GM12878 (cell line): Measurements from ENCODE around the gene DGKI. TPM values are rescaled to one million over a fixed set of nuclear protein-coding genes. Genes with fewer than 3 reads are reported as not detected.

Source experiments
- ATAC-seq: fragments of 200-7000 bp; cut with Tn5 transposase; 3 replicates; pipeline ENCODE4 v1.9.1; 2020; ENCODE audit warnings: mild to moderate bottlenecking, moderate library complexity
- BruUV-seq: library from RNA; stranded (reverse); fragments of 400-500 nt; replicated peaks from 2 replicates; lab custom pipeline; 2021; lab: Mats Ljungman, UMichigan
- CTCF ChIA-PET: fragments of 300-600 bp; sonication (Branson Sonifier 250); formaldehyde crosslinking; extraction: SDS; loops from one replicate; lab custom pipeline; 2021; ENCODE audit warnings: inconsistent platforms; lab: Yijun Ruan, JAX
- POLR2A ChIA-PET: fragments of 350-600 bp; formaldehyde crosslinking; extraction: SDS; loops from one replicate; lab custom pipeline; 2021; ENCODE audit warnings: inconsistent platforms; lab: Charles Lee
- RAD21 ChIA-PET: fragments of 300-600 bp; sonication (Branson Sonifier 250); formaldehyde crosslinking; loops from one replicate; lab custom pipeline; 2023; ENCODE audit warnings: antibody characterized with exemption; ENCODE audit not compliant: unreplicated experiment; lab: Charles Lee
- SMC1A ChIA-PET: fragments of 300-600 bp; sonication (Branson Sonifier 250); formaldehyde crosslinking; loops from one replicate; lab custom pipeline; 2023; ENCODE audit not compliant: unreplicated experiment, uncharacterized antibody; lab: Charles Lee
- DNase-seq: peaks from one replicate; pipeline ENCODE4 v3.0.0-alpha.2; 2011; ENCODE audit warnings: low read depth, low spot score
- FAIRE-seq: peaks from 3 replicates; lab custom pipeline; 2011; peaks lifted over from hg19 to GRCh38; lab: Jason Lieb, UNC
- H2AFZ ChIP-seq: 2 replicates; pipeline ENCODE4 v1.6.0; 2011; ENCODE audit warnings: low read depth, low read length, control low read depth; ENCODE audit not compliant: control insufficient read depth
- H3K27ac ChIP-seq: 2 replicates; pipeline ENCODE4 v1.5.1; 2011; ENCODE audit warnings: control low read depth; ENCODE audit not compliant: control insufficient read depth, insufficient read depth
- H3K27me3 ChIP-seq, 2 experiments: replicated peaks in 1 of 2; 2 replicates each; pipeline versions ENCODE4 v1.6.0 to v1.6.1; 2011; ENCODE audit warnings: low read length in 1 of 2; ENCODE audit not compliant: control insufficient read depth in 2 of 2, insufficient read depth in 2 of 2
- H3K36me3 ChIP-seq, 2 experiments: 2 replicates each; pipeline ENCODE4 v1.5.1; 2011; ENCODE audit warnings: low read length in 1 of 2; ENCODE audit not compliant: control insufficient read depth in 2 of 2, insufficient read depth in 2 of 2
- H3K4me1 ChIP-seq: 2 replicates; pipeline ENCODE4 v1.6.1; 2011; ENCODE audit warnings: mild to moderate bottlenecking, low read length, moderate library complexity, mixed read lengths; ENCODE audit not compliant: control insufficient read depth, insufficient read depth
- H3K4me2 ChIP-seq: 2 replicates; pipeline ENCODE4 v1.6.0; 2011; ENCODE audit warnings: control low read depth; ENCODE audit not compliant: control insufficient read depth, insufficient read depth
- H3K4me3 ChIP-seq: fragments of 200-600 bp; sonication (generic); 2 replicates; pipeline ENCODE4 v1.5.1; 2016
- H3K79me2 ChIP-seq: 2 replicates; pipeline ENCODE4 v1.6.0; 2011; ENCODE audit warnings: low read length; ENCODE audit not compliant: control insufficient read depth, insufficient read depth
- H3K9ac ChIP-seq: 2 replicates; pipeline ENCODE4 v1.8.0; 2011; ENCODE audit warnings: low read length, control low read depth, mixed read lengths; ENCODE audit not compliant: control insufficient read depth, insufficient read depth
- H3K9me3 ChIP-seq: replicated peaks from 3 replicates; pipeline ENCODE4 v1.5.1; 2011; ENCODE audit warnings: mild to moderate bottlenecking, low read length; ENCODE audit not compliant: control insufficient read depth, insufficient read depth
- H4K20me1 ChIP-seq: 2 replicates; pipeline ENCODE4 v1.6.0; 2011; ENCODE audit not compliant: control insufficient read depth, insufficient read depth
- BHLHE40 ChIP-seq, 2 experiments: fragments of 450-650 bp in 1 of 2; IDR thresholded peaks; 2 replicates each; pipeline ENCODE4 v1.6.1; 2011 to 2017; ENCODE audit warnings: low read depth in 2 of 2, borderline replicate concordance in 1 of 2, improper control_type of control experiment in 1 of 2, low read length in 1 of 2, mild to moderate bottlenecking in 1 of 2
- EED ChIP-seq: sonication (generic); IDR thresholded peaks from 2 replicates; pipeline ENCODE4 v1.6.1; 2016; ENCODE audit warnings: antibody characterized with exemption, low read depth
- ESRRA ChIP-seq: IDR thresholded peaks from 2 replicates; pipeline ENCODE4 v1.6.1; 2012; ENCODE audit warnings: mild to moderate bottlenecking, low read length, improper control_type of control experiment
- IKZF1 ChIP-seq: fragments of 450-650 bp; conservative IDR thresholded peaks from 2 replicates; pipeline ENCODE4 v1.6.1; 2017; ENCODE audit warnings: antibody characterized with exemption, mild to moderate bottlenecking
- IRF3 ChIP-seq: fragments of 450-650 bp; IDR thresholded peaks from 2 replicates; pipeline ENCODE4 v1.6.1; 2014; ENCODE audit warnings: mild to moderate bottlenecking
- MLLT1 ChIP-seq: fragments of 450-650 bp; IDR thresholded peaks from 2 replicates; pipeline ENCODE4 v1.6.1; 2016; ENCODE audit warnings: mild to moderate bottlenecking
- NBN ChIP-seq: fragments of 450-650 bp; IDR thresholded peaks from 2 replicates; pipeline ENCODE4 v1.6.1; 2016
- NFYA ChIP-seq: IDR thresholded peaks from 2 replicates; pipeline ENCODE4 v1.6.1; 2011; ENCODE audit warnings: low read depth, mild to moderate bottlenecking, low read length, improper control_type of control experiment, borderline replicate concordance
- NKRF ChIP-seq: fragments of 450-650 bp; conservative IDR thresholded peaks from 2 replicates; pipeline ENCODE4 v1.6.1; 2017; ENCODE audit warnings: mild to moderate bottlenecking, moderate library complexity
- NR2F1 ChIP-seq: fragments of 450-650 bp; conservative IDR thresholded peaks from 2 replicates; pipeline ENCODE4 v1.6.1; 2017; ENCODE audit warnings: mild to moderate bottlenecking
- POLR2A ChIP-seq: IDR thresholded peaks from 2 replicates; pipeline ENCODE4 v1.6.1; 2011; ENCODE audit warnings: low read depth, mild to moderate bottlenecking, low read length
- RAD21 ChIP-seq: IDR thresholded peaks from 2 replicates; pipeline ENCODE4 v1.6.1; 2011; ENCODE audit warnings: mild to moderate bottlenecking, low read depth, low read length, moderate library complexity; ENCODE audit not compliant: insufficient read depth
- RELA ChIP-seq: fragments of 450-650 bp; IDR thresholded peaks from 2 replicates; pipeline ENCODE4 v1.8.0; 2014; ENCODE audit warnings: borderline replicate concordance; ENCODE audit not compliant: partially characterized antibody
- SMARCA5 ChIP-seq: fragments of 450-650 bp; IDR thresholded peaks from 2 replicates; pipeline ENCODE4 v1.6.1; 2017; ENCODE audit warnings: mild to moderate bottlenecking
- SMC3 ChIP-seq: IDR thresholded peaks from 2 replicates; pipeline ENCODE4 v1.6.1; 2011; ENCODE audit warnings: low read length, improper control_type of control experiment, borderline replicate concordance
- SREBF1 ChIP-seq: IDR thresholded peaks from 2 replicates; pipeline ENCODE4 v1.6.1; 2012; ENCODE audit warnings: mild to moderate bottlenecking, low read length
- YY1 ChIP-seq: IDR thresholded peaks from 2 replicates; pipeline ENCODE4 v1.6.1; 2011; ENCODE audit warnings: low read depth, mild to moderate bottlenecking, low read length
- ZBTB4 ChIP-seq: fragments of 450-650 bp; formaldehyde crosslinking; IDR thresholded peaks from 2 replicates; pipeline ENCODE4 v1.4.0; 2022; ENCODE audit warnings: mild to moderate bottlenecking, moderate library complexity
- WGBS: methylation state at CpG from one replicate; pipeline ENCODE4 v1.1.6; 2016; ENCODE audit warnings: low lambda C conversion rate; ENCODE audit not compliant: insufficient replicate concordance, insufficient coverage; ENCODE audit errors: missing lambda C conversion rate; 5-methylcytosine and 5-hydroxymethylcytosine counted together
- in situ Hi-C: fragments of 300-500 bp; cut with MboI; formaldehyde crosslinking; loops from 9 replicates; pipeline ENCODE4 v1.14.3; 2018; ENCODE audit warnings: mixed read lengths
- intact Hi-C: fragments of 100-400 bp; cut with micrococcal nuclease; formaldehyde crosslinking; loops from one replicate; pipeline ENCODE4 v1.14.2; 2022; ENCODE audit not compliant: unreplicated experiment
- polyA plus RNA-seq, 11 experiments: library from polyadenylated mRNA; depleted of rRNA in 4 of 11; unstranded in 6 of 11; stranded (reverse) in 5 of 11; fragments of >200 nt; fragmentation: Nextera tagmentation in 4 of 11; fragmentation: Illumina TruSeq in 1 of 11; extraction: Ambion mirVana in 4 of 11; extraction: Trizol in 1 of 11; gene quantifications; 1 replicate in 1 of 11; 2 replicates in 10 of 11; pipeline versions ENCODE4 v1.2.1 to v1.2.3, GENCODE V29; 2011 to 2016; ENCODE audit warnings: inconsistent platforms in 2 of 11, missing spikeins in 2 of 11, low read depth in 1 of 11
- total RNA-seq, 4 experiments: library from RNA; depleted of rRNA in 3 of 4; stranded (reverse); fragments of >200 nt in 3 of 4; fragmentation: Illumina TruSeq in 1 of 4; extraction: Trizol in 1 of 4; gene quantifications; 2 replicates each; pipeline versions ENCODE4 v1.2.1 to v1.2.3, GENCODE V29; 2013 to 2021

Gene DGKI
- total and polyA plus RNA-seq, 10 of the 15 experiments (the other 5 are each of a cell fraction or from before 2014, with no cell fraction given) = 10.4 to 37.1 (median 22.1) TPM

- TF ChIP-seq EED = no peak
- no peak for TF ChIP-seq POLR2A
- TF ChIP-seq SREBF1 = no peak
These were observed 511.0 kb downstream of the DGKI start (continued) for GRCh38 chr7:137335814-137336213.

GRCh38 chr7:137331378-137331777, 515.4 kb downstream of the DGKI start:
- ChIA-PET CTCF (no interaction called here), RAD21 (no interaction called here), SMC1A (no interaction called here), POLR2A (interaction anchor here (0.5 kb wide), 1 partner anchor 333 kb away, joined by 5 read pairs; no protein-coding TSS in a partner anchor)
- Histone ChIP-seq H3K9ac (no peak overlapping the region), H3K27ac (no peak overlapping the region), H3K79me2 (no peaks in the 10 kb centered on the region), H2AFZ (no peak overlapping the region), H3K36me3 (no peaks in the 10 kb centered on the region), H3K4me1 (no peaks in the 10 kb centered on the region), H3K27me3 (no peaks in the 10 kb centered on the region), H3K9me3 (no peaks in the 10 kb centered on the region), H4K20me1 (no peaks in the 10 kb centered on the region), H3K4me3 (no peak overlapping the region), H3K4me2 (no peak overlapping the region)
- intact Hi-C loops (no loop called here), in situ Hi-C loops (no loop called here)
- ATAC-seq = no peak
- DNase-seq = no peak
- 42% methylated on average over 8 of the region's 8 CpGs for WGBS
- no peak for TF ChIP-seq ESRRA
- TF ChIP-seq SMC3 = no peak
- TF ChIP-seq NFYA = no peak
- no peak for TF ChIP-seq RELA
- TF ChIP-seq NKRF = no peak
- no peak for TF ChIP-seq IKZF1
- no peak for TF ChIP-seq BHLHE40 (IDR thresholded peaks at IDR 0.05; ENCODE audit: borderline replicate concordance in 1 of 2, low read depth in 2 of 2, low read length in 1 of 2)
- TF ChIP-seq IRF3 = no peak
- no peak for TF ChIP-seq SMARCA5
- no peak for TF ChIP-seq YY1
- no peak for TF ChIP-seq ZBTB4
- no peak for TF ChIP-seq RAD21
- TF ChIP-seq NBN = no peak
- no peak for TF ChIP-seq NR2F1
- TF ChIP-seq MLLT1 = no peak
- no TSS peak for BruUV-seq
- FAIRE-seq = no peak
